ENCODE data around the gene DNAH2.

- TF ChIP-seq EZH2 (IDR thresholded peaks at IDR 0.05) (no peak), CTCF (IDR thresholded peaks at IDR 0.05) (no peak)
Observed at GRCh38 chr17:7717756-7718350, 309 bp downstream of the DNAH2 start.

All from neural progenitor cell (in vitro differentiated cells).